Activated T-helper 2 cell treated with anti-CD3 and anti-CD28 coated beads, Interferon-gamma antibody, Interleukin-2, Interleukin-4, amounts not matched to agents 10 μg/mL and 5 μg/mL and 100 μg/mL, durations not matched to agents 14 hours and 24 hours and 36 hours (primary cell): ENCODE measurements around the gene TCF7L2. TPM values are rescaled to one million over a fixed set of nuclear protein-coding genes. Genes with fewer than 3 reads are reported as not detected.

ENCODE experiments used
- DNase-seq: peaks from one replicate; pipeline ENCODE4 v3.0.0; 2021; ENCODE audit warnings: low spot score
- H3K27ac Mint-ChIP-seq: one replicate; pipeline ENCODE4 v1.8.0; 2021; ENCODE audit warnings: mixed read lengths
- H3K27me3 Mint-ChIP-seq: one replicate; pipeline ENCODE4 v1.8.0; 2021; ENCODE audit warnings: low read depth, mixed read lengths
- H3K36me3 Mint-ChIP-seq: one replicate; pipeline ENCODE4 v1.8.0; 2021; ENCODE audit warnings: low read depth, mixed read lengths
- H3K4me1 Mint-ChIP-seq: one replicate; pipeline ENCODE4 v1.8.0; 2021; ENCODE audit warnings: low read depth, mixed read lengths
- H3K4me3 Mint-ChIP-seq: one replicate; pipeline ENCODE4 v1.8.0; 2021; ENCODE audit warnings: low read depth, mild to moderate bottlenecking, moderate library complexity, mixed read lengths
- H3K9me3 Mint-ChIP-seq: one replicate; pipeline ENCODE4 v1.8.0; 2021; ENCODE audit warnings: mixed read lengths
- intact Hi-C: fragments of 100-400 bp; cut with micrococcal nuclease; formaldehyde crosslinking; loops from one replicate; pipeline ENCODE4 v1.15.1; 2023
- total RNA-seq: library from RNA; stranded (reverse); gene quantifications from 2 replicates; pipeline ENCODE4 v1.2.3, GENCODE V29; 2022

TCF7L2 gene
- total RNA-seq, 1 donor from 2014 or later = 0.52 TPM

GRCh38 chr10:113183573-113183972 lies 233.5 kb downstream of the TCF7L2 start:
- intact Hi-C loops = no loop called here

GRCh38 chr10:113187063-113187777 lies 237.2 kb downstream of the TCF7L2 start:
- H3K9me3 Mint-ChIP-seq = no peaks in the 10 kb centered on the region
- intact Hi-C loops = no loop called here
- H3K36me3 Mint-ChIP-seq = no peaks in the 10 kb centered on the region
- no peak overlapping the region for H3K4me3 Mint-ChIP-seq
- no peaks in the 10 kb centered on the region for H3K27me3 Mint-ChIP-seq
- no peak for DNase-seq
- no peaks in the 10 kb centered on the region for H3K4me1 Mint-ChIP-seq
- H3K27ac Mint-ChIP-seq = no peak overlapping the region

More at GRCh38 chr10:113183573-113183972, 233.5 kb downstream of the TCF7L2 start:
- Mint-ChIP-seq H3K36me3 (no peaks in the 10 kb centered on the region), H3K27ac (no peak overlapping the region), H3K4me3 (no peak overlapping the region), H3K9me3 (no peaks in the 10 kb centered on the region), H3K27me3 (no peaks in the 10 kb centered on the region), H3K4me1 (no peaks in the 10 kb centered on the region)
- no peak for DNase-seq

- intact Hi-C loops = no loop called here
- H3K36me3 Mint-ChIP-seq = no peaks in the 10 kb centered on the region
- no peaks in the 10 kb centered on the region for H3K9me3 Mint-ChIP-seq
- H3K27ac Mint-ChIP-seq = no peak overlapping the region
- no peaks in the 10 kb centered on the region for H3K4me1 Mint-ChIP-seq
- H3K27me3 Mint-ChIP-seq = peaks cover 1% of the 10 kb centered on the region
- no peak overlapping the region for H3K4me3 Mint-ChIP-seq
- no peak for DNase-seq
These were observed 249.4 kb downstream of the TCF7L2 start for GRCh38 chr10:113199459-113199858.

GRCh38 chr10:113202011-113202410 lies 252.0 kb downstream of the TCF7L2 start:
- H3K27ac Mint-ChIP-seq = no peak overlapping the region
- no peaks in the 10 kb centered on the region for H3K36me3 Mint-ChIP-seq
- H3K4me1 Mint-ChIP-seq = no peaks in the 10 kb centered on the region
- DNase-seq = no peak
- no peaks in the 10 kb centered on the region for H3K27me3 Mint-ChIP-seq
- no peak overlapping the region for H3K4me3 Mint-ChIP-seq
- no peaks in the 10 kb centered on the region for H3K9me3 Mint-ChIP-seq
- intact Hi-C loops = no loop called here

- peaks cover 4% of the 10 kb centered on the region for H3K9me3 Mint-ChIP-seq
- DNase-seq = no peak
These were observed 257.9 kb downstream of the TCF7L2 start for GRCh38 chr10:113207924-113208323.

GRCh38 chr10:113213035-113213434 lies 263.0 kb downstream of the TCF7L2 start:
- no peak for DNase-seq
- Mint-ChIP-seq H3K36me3 (no peaks in the 10 kb centered on the region), H3K27me3 (no peaks in the 10 kb centered on the region), H3K4me3 (no peak overlapping the region), H3K4me1 (no peaks in the 10 kb centered on the region), H3K27ac (no peak overlapping the region), H3K9me3 (no peaks in the 10 kb centered on the region)
- intact Hi-C loops = no loop called here

More at GRCh38 chr10:113207924-113208323, 257.9 kb downstream of the TCF7L2 start:
- intact Hi-C loops = no loop called here
- H3K4me3 Mint-ChIP-seq = no peak overlapping the region
- H3K4me1 Mint-ChIP-seq = no peaks in the 10 kb centered on the region
- no peak overlapping the region for H3K27ac Mint-ChIP-seq
- no peaks in the 10 kb centered on the region for H3K27me3 Mint-ChIP-seq
- H3K36me3 Mint-ChIP-seq = no peaks in the 10 kb centered on the region

- intact Hi-C loops = no loop called here
- H3K9me3 Mint-ChIP-seq = no peaks in the 10 kb centered on the region
- no peak overlapping the region for H3K4me3 Mint-ChIP-seq
- no peaks in the 10 kb centered on the region for H3K4me1 Mint-ChIP-seq
- H3K27ac Mint-ChIP-seq = no peak overlapping the region
- DNase-seq = no peak
- no peaks in the 10 kb centered on the region for H3K36me3 Mint-ChIP-seq
- peaks cover 4% of the 10 kb centered on the region for H3K27me3 Mint-ChIP-seq
These were observed 264.3 kb downstream of the TCF7L2 start for GRCh38 chr10:113214331-113214730.

GRCh38 chr10:113216102-113216501 lies 266.1 kb downstream of the TCF7L2 start:
- intact Hi-C loops = no loop called here
- DNase-seq = no peak
- peaks cover 4% of the 10 kb centered on the region for H3K27me3 Mint-ChIP-seq
- H3K4me1 Mint-ChIP-seq = no peaks in the 10 kb centered on the region
- no peak overlapping the region for H3K4me3 Mint-ChIP-seq
- H3K36me3 Mint-ChIP-seq = no peaks in the 10 kb centered on the region
- H3K27ac Mint-ChIP-seq = no peak overlapping the region
- no peaks in the 10 kb centered on the region for H3K9me3 Mint-ChIP-seq
